ENCODE results near the gene ENPP1. TPM values are rescaled to one million over a fixed set of nuclear protein-coding genes. Genes with fewer than 3 reads are reported as not detected.
"Not testable (repeated sequence)": the region's sequence is repeated elsewhere in the genome, so short reads cannot be mapped to it uniquely, and the experiment has no call there.

Gene ENPP1
- total RNA-seq, 1 donor from 2014 or later, result 3.3 TPM

GRCh38 chr6:131903734-131904133, 95.9 kb downstream of the ENPP1 start:
- DNase-seq (ENCODE audit: low spot score); intact Hi-C loops (cut with DNase I): not testable (repeated sequence)

- intact Hi-C loops (cut with DNase I); DNase-seq (ENCODE audit: low spot score): not testable (repeated sequence)
These were observed 101.0 kb downstream of the ENPP1 start for GRCh38 chr6:131908787-131909186.

GRCh38 chr6:131909408-131910218, 101.8 kb downstream of the ENPP1 start:
- DNase-seq (ENCODE audit: low spot score), result no peak
- intact Hi-C loops (cut with DNase I), result loop anchor here (10.0 kb wide), 1 partner anchor 575 kb away; no protein-coding TSS in a partner anchor

GRCh38 chr6:131910219-131910589, 102.4 kb downstream of the ENPP1 start:
- intact Hi-C loops (cut with DNase I), result loop anchor here (10.0 kb wide), 1 partner anchor 575 kb away; no protein-coding TSS in a partner anchor

GRCh38 chr6:131910956-131911355, 103.1 kb downstream of the ENPP1 start:
- no peak for DNase-seq (ENCODE audit: low spot score)
- intact Hi-C loops (cut with DNase I), result loop anchor here (10.0 kb wide), 1 partner anchor 574 kb away; no protein-coding TSS in a partner anchor

More at GRCh38 chr6:131910219-131910589, 102.4 kb downstream of the ENPP1 start:
- DNase-seq (ENCODE audit: low spot score), result no peak

GRCh38 chr6:131911951-131912350, 104.1 kb downstream of the ENPP1 start:
- DNase-seq (ENCODE audit: low spot score), result no peak
- intact Hi-C loops (cut with DNase I), result loop anchor here (10.0 kb wide), 1 partner anchor 573 kb away; no protein-coding TSS in a partner anchor

- intact Hi-C loops (cut with DNase I), result loop anchor here (10.0 kb wide), 1 partner anchor 571 kb away; no protein-coding TSS in a partner anchor
- DNase-seq (ENCODE audit: low spot score), result no peak
These were observed 106.4 kb downstream of the ENPP1 start for GRCh38 chr6:131914234-131914633.

GRCh38 chr6:131914967-131915751, 107.3 kb downstream of the ENPP1 start:
- no peak for DNase-seq (ENCODE audit: low spot score)
- intact Hi-C loops (cut with DNase I), result loop anchor here (10.0 kb wide), 1 partner anchor 570 kb away; no protein-coding TSS in a partner anchor

GRCh38 chr6:131916091-131916796, 108.4 kb downstream of the ENPP1 start:
- intact Hi-C loops (cut with DNase I), result loop anchor here (10.0 kb wide), 1 partner anchor 569 kb away; no protein-coding TSS in a partner anchor
- DNase-seq (ENCODE audit: low spot score), result not testable (repeated sequence)

GRCh38 chr6:131916847-131917246, 109.0 kb downstream of the ENPP1 start:
- DNase-seq (ENCODE audit: low spot score), result no peak
- intact Hi-C loops (cut with DNase I), result loop anchor here (10.0 kb wide), 1 partner anchor 568 kb away; no protein-coding TSS in a partner anchor

GRCh38 chr6:131917318-131917717, 109.5 kb downstream of the ENPP1 start:
- intact Hi-C loops (cut with DNase I), result loop anchor here (10.0 kb wide), 1 partner anchor 567 kb away; no protein-coding TSS in a partner anchor
- DNase-seq (ENCODE audit: low spot score), result no peak

GRCh38 chr6:131917763-131918649, 110.2 kb downstream of the ENPP1 start:
- DNase-seq (ENCODE audit: low spot score), result no peak
- intact Hi-C loops (cut with DNase I), result loop anchor here (10.0 kb wide), 1 partner anchor 567 kb away; no protein-coding TSS in a partner anchor

- DNase-seq (ENCODE audit: low spot score), result no peak
- intact Hi-C loops (cut with DNase I), result loop anchor here (10.0 kb wide), 1 partner anchor 566 kb away; no protein-coding TSS in a partner anchor
These were observed 111.0 kb downstream of the ENPP1 start for GRCh38 chr6:131918650-131919355.

- DNase-seq (ENCODE audit: low spot score), result no peak
- intact Hi-C loops (cut with DNase I), result no loop called here
These were observed 112.8 kb downstream of the ENPP1 start for GRCh38 chr6:131920656-131921055.

- intact Hi-C loops (cut with DNase I), result loop anchor here (2.0 kb wide), 1 partner anchor 293 kb away; no protein-coding TSS in a partner anchor
- no peak for DNase-seq (ENCODE audit: low spot score)
These were observed 115.5 kb downstream of the ENPP1 start for GRCh38 chr6:131923356-131923755.

GRCh38 chr6:131924881-131925474, 117.2 kb downstream of the ENPP1 start:
- DNase-seq (ENCODE audit: low spot score), result no peak
- intact Hi-C loops (cut with DNase I), result loop anchor here (2.0 kb wide), 1 partner anchor 236 kb away; no protein-coding TSS in a partner anchor

- intact Hi-C loops (cut with DNase I), result no loop called here
- DNase-seq (ENCODE audit: low spot score), result no peak
These were observed 121.4 kb downstream of the ENPP1 start for GRCh38 chr6:131929264-131929663.

All from cardiac septum (tissue), 1 donor.